Upper lobe of left lung (tissue), 4 donors: ENCODE data around the gene SRBD1.

Experiments
- CTCF ChIP-seq, 6 experiments: fragments of 450-650 bp in 4 of 6; fragments of 200-600 bp in 2 of 6; sonication (generic) in 2 of 6; IDR thresholded peaks; one replicate each; pipeline ENCODE4 v1.5.1; 2016 to 2019; ENCODE audit warnings: antibody characterized with exemption in 6 of 6
- POLR2AphosphoS5 ChIP-seq, 2 donors: sonication (generic); formaldehyde crosslinking; IDR thresholded peaks; one replicate each; pipeline ENCODE4 v1.5.1; 2017; ENCODE audit warnings: antibody characterized with exemption in 2 of 2

- TF ChIP-seq POLR2AphosphoS5 (IDR thresholded peaks at IDR 0.05) (peak in 1 of 2 donors; percentile 28), CTCF (IDR thresholded peaks at IDR 0.05) (peak in 2 of 6 experiments; percentile 15 to 45)
Observed at GRCh38 chr2:45610281-45611019, 617 bp downstream of the SRBD1 start.
